Sigmoid colon (tissue), 4 donors: ENCODE measurements around the gene OR6B2.

ENCODE experiments used
- CTCF ChIP-seq, 4 experiments: fragments of 450-650 bp in 3 of 4; fragments of 200-600 bp in 1 of 4; IDR thresholded peaks; one replicate each; pipeline ENCODE4 v1.5.1; 2016 to 2019; ENCODE audit warnings: antibody characterized with exemption in 4 of 4, mild to moderate bottlenecking in 3 of 4, moderate library complexity in 2 of 4
- EP300 ChIP-seq, 4 donors: sonication (generic); formaldehyde crosslinking; IDR thresholded peaks; one replicate each; pipeline ENCODE4 v1.6.1; 2017; ENCODE audit warnings: antibody characterized with exemption in 4 of 4
- POLR2A ChIP-seq, 2 donors: fragments of 450-650 bp; IDR thresholded peaks; one replicate each; pipeline ENCODE4 v1.6.1; 2016; ENCODE audit warnings: antibody characterized with exemption in 2 of 2, mild to moderate bottlenecking in 2 of 2, moderate library complexity in 2 of 2
- POLR2AphosphoS5 ChIP-seq, 4 donors: sonication (generic); formaldehyde crosslinking; IDR thresholded peaks; one replicate each; pipeline ENCODE4 v1.6.1; 2017; ENCODE audit warnings: antibody characterized with exemption in 4 of 4

DNA sequence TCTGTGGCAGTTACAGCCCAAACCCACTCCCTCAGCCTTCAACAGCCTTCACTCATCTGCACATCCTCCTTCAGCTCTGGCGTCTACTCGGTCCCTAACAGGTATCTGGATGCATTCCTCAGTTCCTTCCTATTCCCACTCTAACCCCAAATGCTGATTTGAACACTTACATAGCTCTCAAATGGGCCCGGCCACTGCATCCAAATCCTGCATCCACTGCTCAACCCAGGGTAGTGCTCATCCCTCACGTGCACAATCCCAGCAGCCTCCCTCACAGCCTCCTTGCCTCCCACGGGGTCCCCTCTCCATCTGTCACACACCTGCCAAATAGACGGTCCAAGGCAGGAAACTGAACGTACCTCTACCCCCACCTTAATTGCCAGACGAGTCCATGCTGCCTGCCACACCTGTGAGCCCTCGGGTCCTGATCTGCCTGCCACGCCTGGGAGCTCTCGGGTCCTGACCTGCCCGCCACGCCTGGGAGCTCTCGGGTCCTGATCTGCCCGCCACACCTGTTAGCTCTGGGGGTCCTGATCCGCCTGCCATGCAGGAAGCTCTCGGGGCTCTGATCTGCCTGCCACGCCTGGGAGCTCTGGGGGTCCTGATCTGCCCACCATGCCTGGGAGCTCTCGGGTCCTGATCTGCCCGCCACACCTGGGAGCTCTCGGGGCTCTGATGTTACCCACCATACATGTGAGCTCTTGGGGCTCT is 13.2 kb upstream of the OR6B2 start:
- TF ChIP-seq CTCF (IDR thresholded peaks at IDR 0.05), result no peak
- TF ChIP-seq POLR2A (IDR thresholded peaks at IDR 0.05), result no peak
- no peak for TF ChIP-seq POLR2AphosphoS5 (IDR thresholded peaks at IDR 0.05)
- no peak for TF ChIP-seq EP300 (IDR thresholded peaks at IDR 0.05)
